ENCODE data around the gene ZNF678.

DNA sequence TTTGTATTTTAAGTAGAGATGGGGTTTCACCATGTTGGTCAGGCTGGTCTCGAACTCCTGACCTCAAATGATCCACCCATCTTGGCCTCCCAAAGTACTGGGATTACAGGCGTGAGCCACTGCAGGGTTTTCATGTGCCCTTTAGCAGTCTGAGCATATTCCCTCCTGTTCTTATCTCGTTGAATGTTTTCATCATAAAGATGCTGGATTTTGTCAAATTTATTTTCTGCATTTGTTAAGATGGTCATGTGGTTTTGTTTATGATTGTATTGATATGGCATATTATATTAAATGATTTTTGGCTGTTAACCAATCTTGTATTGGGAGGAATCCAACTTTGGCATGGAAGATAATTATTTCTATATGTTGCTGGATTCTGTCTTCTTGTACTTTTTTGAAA lies 163.0 kb downstream of the ZNF678 start:
- TF ChIP-seq, protein P1, sequence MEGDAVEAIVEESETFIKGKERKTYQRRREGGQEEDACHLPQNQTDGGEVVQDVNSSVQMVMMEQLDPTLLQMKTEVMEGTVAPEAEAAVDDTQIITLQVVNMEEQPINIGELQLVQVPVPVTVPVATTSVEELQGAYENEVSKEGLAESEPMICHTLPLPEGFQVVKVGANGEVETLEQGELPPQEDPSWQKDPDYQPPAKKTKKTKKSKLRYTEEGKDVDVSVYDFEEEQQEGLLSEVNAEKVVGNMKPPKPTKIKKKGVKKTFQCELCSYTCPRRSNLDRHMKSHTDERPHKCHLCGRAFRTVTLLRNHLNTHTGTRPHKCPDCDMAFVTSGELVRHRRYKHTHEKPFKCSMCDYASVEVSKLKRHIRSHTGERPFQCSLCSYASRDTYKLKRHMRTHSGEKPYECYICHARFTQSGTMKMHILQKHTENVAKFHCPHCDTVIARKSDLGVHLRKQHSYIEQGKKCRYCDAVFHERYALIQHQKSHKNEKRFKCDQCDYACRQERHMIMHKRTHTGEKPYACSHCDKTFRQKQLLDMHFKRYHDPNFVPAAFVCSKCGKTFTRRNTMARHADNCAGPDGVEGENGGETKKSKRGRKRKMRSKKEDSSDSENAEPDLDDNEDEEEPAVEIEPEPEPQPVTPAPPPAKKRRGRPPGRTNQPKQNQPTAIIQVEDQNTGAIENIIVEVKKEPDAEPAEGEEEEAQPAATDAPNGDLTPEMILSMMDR (conservative IDR thresholded peaks at IDR 0.05 in 1 of 2, IDR thresholded peaks at IDR 0.05 in 1 of 2; ENCODE audit: low read depth in 1 of 2, low read length in 2 of 2), result no peak
- no peak for TF ChIP-seq EZH2 (IDR thresholded peaks at IDR 0.05; ENCODE audit: low read length, missing control alignments)
